Inflammatory macrophage (primary cell): ENCODE data around the gene PCTP.
A peak's percentile ranks its signal among the peaks of the same experiment; 100 is the strongest.

Experiments
- DNase-seq, 2 donors: peaks; one replicate each; pipeline ENCODE4 v3.0.0-alpha.2; 2020 to 2022

The PCTP gene

GRCh38 chr17:55727920-55728319 lies 22.9 kb upstream of the PCTP start:
- DNase-seq: no peak

- no peak for DNase-seq
Observed at GRCh38 chr17:55728361-55728760, 22.5 kb upstream of the PCTP start.

DNA sequence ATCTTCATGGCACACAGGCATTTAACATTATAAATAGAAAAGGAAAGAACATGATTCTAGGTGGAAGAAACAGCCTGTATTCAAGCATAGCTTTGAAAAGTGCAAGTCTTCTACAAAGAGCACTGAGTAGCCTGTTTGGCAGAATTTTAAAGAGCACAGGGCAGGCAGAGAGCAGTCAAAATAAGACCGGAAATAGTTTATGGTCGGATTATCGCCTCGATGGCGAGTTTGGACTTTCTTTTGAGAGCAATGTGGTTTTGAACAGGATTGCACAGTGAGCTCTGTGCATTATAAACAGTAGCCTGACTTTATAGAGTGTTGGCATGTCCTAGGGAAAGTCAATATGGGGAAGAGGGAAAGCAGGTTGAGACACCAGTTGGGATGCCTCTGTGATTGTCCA lies 22.0 kb upstream of the PCTP start:
- DNase-seq: no peak

DNA sequence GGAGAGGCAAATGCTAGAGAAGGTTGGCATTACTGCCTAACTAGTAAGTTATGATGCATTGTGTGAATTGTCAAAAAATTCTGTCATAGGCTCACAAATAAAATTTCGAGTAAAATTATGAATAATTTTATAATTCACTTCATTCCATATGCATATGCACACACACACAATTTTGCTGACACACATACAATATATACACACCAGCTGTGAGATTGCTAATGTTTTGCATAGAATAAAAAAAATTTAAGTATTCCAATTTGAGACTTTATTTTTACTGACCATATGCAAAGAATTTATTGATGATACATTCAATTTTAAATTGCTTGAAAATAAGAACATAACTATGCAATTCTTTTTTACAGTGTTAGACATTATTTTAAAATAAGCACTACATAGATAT lies 21.4 kb upstream of the PCTP start:
- DNase-seq: no peak

- no peak for DNase-seq
Observed at GRCh38 chr17:55730380-55730779, 20.5 kb upstream of the PCTP start.

GRCh38 chr17:55730808-55731207 lies 20.0 kb upstream of the PCTP start:
- no peak for DNase-seq

DNA sequence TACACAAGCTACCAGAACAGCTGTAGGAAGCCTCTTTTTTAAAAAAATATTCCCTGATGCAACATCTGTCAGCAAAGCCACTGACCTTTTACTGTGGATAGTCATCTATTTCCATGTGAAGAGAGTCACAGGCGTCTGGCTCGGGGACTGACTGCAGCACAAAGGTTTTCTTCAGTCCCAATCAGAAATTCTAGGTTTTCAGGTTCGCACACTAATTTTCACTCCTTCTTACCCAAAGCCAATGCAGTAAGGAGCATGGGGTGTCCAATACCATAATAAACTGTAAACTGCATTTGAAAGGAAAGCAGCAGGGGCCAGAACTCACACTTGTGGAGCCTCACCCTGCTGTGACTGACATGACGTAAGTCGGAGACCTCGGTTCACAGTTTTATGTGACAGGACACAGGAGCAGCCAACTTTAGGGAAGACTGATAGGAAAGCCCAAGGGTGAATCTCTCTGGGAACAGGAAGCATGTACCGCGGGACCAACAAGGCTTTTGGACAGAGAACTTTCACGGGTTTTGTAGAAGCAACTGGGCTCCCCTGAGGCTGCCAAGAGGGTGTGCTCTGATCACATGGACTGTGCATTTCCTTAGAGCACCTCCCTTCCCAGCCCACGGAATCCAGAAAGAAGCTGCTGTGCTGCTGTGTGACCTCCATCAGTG lies 19.1 kb upstream of the PCTP start:
- peak in 1 of 2 donors; percentile 30 for DNase-seq

GRCh38 chr17:55734128-55734781 lies 16.6 kb upstream of the PCTP start:
- DNase-seq: no peak

DNA sequence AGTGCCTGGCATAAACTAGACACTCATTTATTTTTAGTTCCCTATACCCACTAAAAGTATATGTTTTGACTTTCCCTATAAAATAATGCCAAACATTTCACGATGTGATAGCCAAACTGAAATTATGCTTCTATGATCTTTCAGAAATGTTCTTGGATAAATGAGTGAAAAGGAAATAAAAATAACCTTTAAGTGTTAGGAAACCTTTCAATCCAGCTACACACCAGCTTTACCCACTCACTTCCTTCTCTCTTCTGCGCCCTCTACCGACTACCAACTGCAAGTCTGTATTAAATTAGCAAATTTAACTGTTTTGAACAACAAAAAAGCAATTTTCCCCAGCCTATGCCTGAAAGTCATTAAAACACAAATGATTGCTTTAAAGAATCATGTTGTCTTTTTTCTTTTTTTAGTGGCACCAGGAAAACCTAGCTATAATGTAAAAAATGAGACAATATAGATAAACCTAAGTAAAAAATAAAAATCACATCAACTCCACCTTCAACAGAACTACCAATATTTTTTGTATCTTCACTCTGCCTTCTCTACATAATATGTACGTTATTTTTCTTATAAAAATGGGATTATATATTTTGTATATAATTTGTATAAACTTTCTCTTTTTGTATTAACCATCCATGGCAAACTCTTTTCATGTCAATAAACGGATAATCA lies 15.0 kb upstream of the PCTP start:
- DNase-seq: peak; percentile 51 to 55

GRCh38 chr17:55737976-55738501 lies 12.8 kb upstream of the PCTP start:
- no peak for DNase-seq

- DNase-seq: no peak
Observed at GRCh38 chr17:55740511-55741355, 10.1 kb upstream of the PCTP start.

DNA sequence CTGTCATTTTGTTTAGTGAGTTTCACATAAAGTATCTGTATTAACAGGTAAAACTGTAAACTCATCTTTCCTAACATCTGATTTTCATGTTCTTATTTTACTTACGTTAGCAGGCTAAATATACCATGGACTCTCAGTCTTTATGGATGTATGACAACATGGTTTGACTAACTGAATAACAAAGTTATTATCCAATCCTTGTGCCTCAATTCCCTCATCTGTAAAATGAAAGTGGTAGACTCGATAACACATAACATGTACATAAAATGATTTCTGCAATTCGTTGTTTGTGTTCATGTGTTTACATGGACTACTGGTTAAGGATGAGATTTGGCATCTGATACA lies 9.5 kb upstream of the PCTP start:
- DNase-seq: no peak

DNA sequence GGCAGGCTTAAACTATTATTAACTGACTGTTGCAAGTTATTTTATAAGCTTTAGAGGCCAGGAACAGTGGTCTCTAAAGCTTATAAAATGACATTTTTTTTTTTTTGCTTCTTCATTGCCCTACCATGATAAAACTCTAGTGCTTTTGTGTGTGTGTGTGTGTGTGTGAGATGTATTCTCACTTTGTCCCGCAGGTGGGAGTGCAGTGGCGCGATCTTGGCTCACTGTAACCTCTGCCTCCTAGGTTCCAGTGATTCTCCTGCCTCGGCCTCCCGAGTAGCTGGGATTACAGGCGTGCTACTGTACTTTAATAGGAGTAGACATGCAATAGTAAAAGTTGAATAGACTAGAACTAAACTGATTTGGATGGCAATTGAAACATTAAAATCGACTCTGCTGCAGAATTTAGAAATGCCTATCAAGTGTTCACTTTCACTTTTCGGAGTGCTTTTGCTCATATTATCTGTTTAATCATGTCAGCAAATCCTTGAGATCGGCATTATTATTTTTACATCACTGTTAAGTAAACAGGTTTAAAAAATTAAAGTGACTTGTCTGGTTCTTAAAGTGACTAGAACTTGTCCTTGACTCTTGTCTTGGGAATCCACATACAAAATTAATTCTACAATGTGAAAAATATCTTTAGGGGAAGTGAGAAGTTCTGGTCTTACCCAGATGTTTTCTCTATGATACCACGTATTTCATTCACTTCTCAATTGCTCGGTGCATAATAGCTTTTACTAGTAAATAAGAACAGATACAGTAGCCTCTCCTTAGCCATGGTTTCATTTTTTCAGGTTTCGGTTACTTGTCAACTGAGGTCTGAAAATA lies 8.4 kb upstream of the PCTP start:
- no peak for DNase-seq

DNA sequence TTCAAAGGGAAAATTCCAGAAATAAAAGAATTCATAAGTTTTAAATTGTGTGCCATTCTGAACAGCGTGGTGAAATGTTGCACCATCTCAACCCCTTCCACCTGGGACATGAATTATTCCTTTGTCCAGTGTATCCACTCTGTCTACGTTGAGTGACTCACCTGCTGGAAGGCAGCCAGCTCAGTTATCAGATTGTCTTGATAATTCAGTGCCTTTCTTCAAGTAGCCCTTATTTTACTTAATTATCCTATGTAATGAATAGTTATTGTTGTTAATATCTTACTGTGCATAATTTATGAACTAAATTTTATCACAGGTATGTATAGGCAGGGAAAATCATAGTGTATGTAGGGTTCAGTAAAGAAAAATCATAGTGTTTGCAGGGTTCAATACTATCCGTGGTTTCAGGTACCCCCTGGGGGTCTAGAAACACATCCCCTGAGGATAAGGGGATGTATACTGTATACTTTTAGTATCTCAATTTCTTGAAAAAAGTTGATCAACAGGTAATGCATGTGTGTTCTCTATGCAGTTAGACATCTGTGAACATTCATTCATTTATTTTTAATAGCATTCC lies 7.7 kb upstream of the PCTP start:
- no peak for DNase-seq

DNA sequence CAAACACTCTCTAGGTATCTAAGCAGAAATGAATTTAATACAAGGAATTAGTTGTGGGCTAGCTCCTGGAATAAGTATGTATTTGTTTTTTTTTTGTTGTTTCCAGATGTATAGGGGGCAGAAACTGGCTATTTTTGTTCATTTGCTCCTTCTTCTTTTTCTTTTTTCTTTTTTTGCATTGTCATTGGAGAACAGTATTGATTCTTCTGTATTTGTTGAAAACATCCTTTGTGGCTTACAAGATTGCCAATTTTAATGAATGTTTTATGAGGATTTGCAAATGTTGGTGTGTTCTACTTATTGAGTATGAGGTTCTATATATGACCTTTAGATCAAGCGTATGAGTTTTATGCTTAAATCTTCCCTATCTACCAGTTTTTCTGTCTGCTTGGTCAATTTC lies 5.6 kb upstream of the PCTP start:
- DNase-seq: no peak

DNA sequence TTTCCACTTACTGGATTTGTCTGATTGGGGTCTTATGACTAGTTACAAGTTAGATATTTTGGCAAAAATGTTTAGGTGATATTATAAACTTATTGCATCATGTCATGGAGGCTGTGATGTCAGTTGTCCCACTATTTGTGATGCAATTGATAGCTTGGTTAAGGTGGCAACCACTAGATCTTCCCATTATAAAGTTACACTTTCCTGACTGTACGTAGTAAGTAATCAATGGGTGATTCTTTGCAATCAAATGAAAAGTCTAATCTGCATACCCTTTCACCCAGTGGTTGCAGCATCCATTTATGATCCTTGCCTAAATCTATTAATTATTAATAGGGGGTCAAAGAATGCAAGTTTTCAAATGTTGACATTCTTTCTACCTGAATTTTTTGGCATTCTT lies 4.4 kb upstream of the PCTP start:
- DNase-seq: no peak

DNA sequence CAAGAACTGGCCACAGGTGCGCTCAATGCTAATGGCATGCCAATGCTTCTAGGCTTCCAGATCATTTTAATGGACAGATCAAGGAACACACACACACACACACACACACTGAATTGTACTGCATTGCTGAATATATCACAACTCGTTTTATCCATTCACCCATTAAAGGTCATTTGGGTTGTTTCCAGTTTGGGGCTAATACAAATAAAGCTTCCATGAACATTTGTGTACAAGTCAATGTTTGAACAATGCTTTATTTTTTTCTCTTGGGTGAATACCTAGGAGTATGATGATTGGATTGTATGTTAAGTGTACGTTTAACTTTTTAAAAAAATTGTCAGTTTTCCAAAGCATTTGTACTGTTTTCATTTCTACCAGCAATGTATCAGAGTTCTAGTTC lies 3.6 kb upstream of the PCTP start:
- no peak for DNase-seq

DNA sequence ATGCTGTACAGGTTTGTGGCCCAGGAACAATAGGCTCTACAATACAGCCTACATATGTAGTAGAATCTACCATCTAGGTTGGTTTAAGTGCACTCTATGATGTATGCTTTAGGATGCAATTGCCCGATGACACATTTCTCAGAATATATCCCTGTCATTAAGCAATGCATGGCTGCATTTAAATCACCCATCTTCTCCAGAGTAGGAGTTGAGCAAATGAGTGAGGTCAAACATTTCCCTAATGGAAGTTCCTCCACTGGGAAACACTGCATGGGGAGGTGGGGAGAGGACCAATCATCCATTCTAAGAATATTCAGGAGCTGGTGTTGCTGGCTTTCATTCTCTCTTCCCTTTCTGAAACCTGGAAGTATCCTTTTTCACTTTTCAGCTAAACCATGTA lies 2.0 kb upstream of the PCTP start:
- DNase-seq: peak; percentile 5 to 9

GRCh38 chr17:55749985-55750384 lies 866 bp upstream of the PCTP start:
- DNase-seq: no peak

DNA sequence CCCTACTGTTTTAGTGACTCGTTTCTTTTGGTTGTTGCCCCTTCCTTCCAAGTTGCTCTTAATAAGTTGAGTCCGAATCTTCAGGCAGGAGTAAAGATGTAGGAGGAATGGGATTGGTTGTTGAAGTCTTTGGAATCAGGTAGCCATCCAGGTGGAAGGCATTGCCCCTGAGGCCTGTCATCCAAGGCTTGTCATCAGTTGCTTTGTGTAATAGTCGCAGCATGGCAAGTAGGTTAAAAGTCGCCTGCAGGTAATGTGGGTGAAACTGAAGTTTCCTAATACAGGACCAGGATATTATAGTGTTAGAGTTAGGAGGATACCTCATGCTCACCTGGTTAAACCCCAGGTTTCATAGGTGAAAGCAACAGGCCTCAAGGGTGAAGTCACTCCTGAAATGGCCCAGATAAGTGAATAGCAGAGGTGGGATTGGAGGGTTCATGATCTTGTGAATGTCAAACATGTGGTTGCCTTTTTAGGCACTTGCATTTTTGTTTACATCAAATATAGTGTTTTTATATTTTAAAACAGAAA lies 934 bp downstream of the PCTP start:
- no peak for DNase-seq

GRCh38 chr17:55756689-55757088 lies 5.8 kb downstream of the PCTP start:
- DNase-seq: no peak

- no peak for DNase-seq
Observed at GRCh38 chr17:55757659-55758058, 6.8 kb downstream of the PCTP start.
